ENCODE data around the gene CD160.
"Not testable (repeated sequence)": the region's sequence is repeated elsewhere in the genome, so short reads cannot be mapped to it uniquely, and the experiment has no call there.

CD160 gene

GRCh38 chr1:145710291-145711027 lies 8.8 kb upstream of the CD160 start:
- no peak for DNase-seq

- no peak for DNase-seq
Observed at GRCh38 chr1:145711213-145711651, 8.1 kb upstream of the CD160 start.

GRCh38 chr1:145714524-145715111 lies 4.7 kb upstream of the CD160 start:
- DNase-seq, result no peak

- no peak for DNase-seq
Observed at GRCh38 chr1:145716641-145717345, 2.5 kb upstream of the CD160 start.

- DNase-seq, result no peak
Observed at GRCh38 chr1:145717833-145718232, 1.5 kb upstream of the CD160 start.

GRCh38 chr1:145718465-145718864 lies 834 bp upstream of the CD160 start:
- not testable (repeated sequence) for DNase-seq

- DNase-seq, result no peak
Observed at GRCh38 chr1:145720556-145720877, 1.2 kb downstream of the CD160 start.

- peak; percentile 72 for DNase-seq
Observed at GRCh38 chr1:145720878-145721671, 1.8 kb downstream of the CD160 start.

GRCh38 chr1:145726193-145726592 lies 6.9 kb downstream of the CD160 start:
- DNase-seq, result not testable (repeated sequence)

GRCh38 chr1:145729196-145729595 lies 9.9 kb downstream of the CD160 start:
- DNase-seq, result no peak

- DNase-seq, result no peak
Observed at GRCh38 chr1:145729666-145730436, 10.6 kb downstream of the CD160 start.

- DNase-seq, result no peak
Observed at GRCh38 chr1:145730467-145730866, 11.2 kb downstream of the CD160 start.

GRCh38 chr1:145730900-145731299 lies 11.6 kb downstream of the CD160 start:
- no peak for DNase-seq

- DNase-seq, result no peak
Observed at GRCh38 chr1:145736191-145736590, 16.9 kb downstream of the CD160 start.

GRCh38 chr1:145740269-145740668 lies 21.0 kb downstream of the CD160 start:
- no peak for DNase-seq

- DNase-seq, result no peak
Observed at GRCh38 chr1:145747398-145748247, 28.3 kb downstream of the CD160 start.

- DNase-seq, result no peak
Observed at GRCh38 chr1:145750426-145750825, 31.1 kb downstream of the CD160 start.

- DNase-seq, result no peak
Observed at GRCh38 chr1:145751491-145752037, 32.3 kb downstream of the CD160 start.

- DNase-seq, result no peak
Observed at GRCh38 chr1:145757420-145757819, 38.1 kb downstream of the CD160 start.

- no peak for DNase-seq
Observed at GRCh38 chr1:145758116-145758515, 38.8 kb downstream of the CD160 start.

- no peak for DNase-seq
Observed at GRCh38 chr1:145758575-145758974, 39.3 kb downstream of the CD160 start.

Data from stimulated activated CD4-positive, alpha-beta T cell treated with anti-CD3 and anti-CD28 coated beads, Interleukin-4, amount 100 ng/mL, for 1 hour (primary cell).